ENCODE data around the gene ITGB2.
"Not testable (repeated sequence)": the region's sequence is repeated elsewhere in the genome, so short reads cannot be mapped to it uniquely, and the experiment has no call there.

The ITGB2 gene

DNA sequence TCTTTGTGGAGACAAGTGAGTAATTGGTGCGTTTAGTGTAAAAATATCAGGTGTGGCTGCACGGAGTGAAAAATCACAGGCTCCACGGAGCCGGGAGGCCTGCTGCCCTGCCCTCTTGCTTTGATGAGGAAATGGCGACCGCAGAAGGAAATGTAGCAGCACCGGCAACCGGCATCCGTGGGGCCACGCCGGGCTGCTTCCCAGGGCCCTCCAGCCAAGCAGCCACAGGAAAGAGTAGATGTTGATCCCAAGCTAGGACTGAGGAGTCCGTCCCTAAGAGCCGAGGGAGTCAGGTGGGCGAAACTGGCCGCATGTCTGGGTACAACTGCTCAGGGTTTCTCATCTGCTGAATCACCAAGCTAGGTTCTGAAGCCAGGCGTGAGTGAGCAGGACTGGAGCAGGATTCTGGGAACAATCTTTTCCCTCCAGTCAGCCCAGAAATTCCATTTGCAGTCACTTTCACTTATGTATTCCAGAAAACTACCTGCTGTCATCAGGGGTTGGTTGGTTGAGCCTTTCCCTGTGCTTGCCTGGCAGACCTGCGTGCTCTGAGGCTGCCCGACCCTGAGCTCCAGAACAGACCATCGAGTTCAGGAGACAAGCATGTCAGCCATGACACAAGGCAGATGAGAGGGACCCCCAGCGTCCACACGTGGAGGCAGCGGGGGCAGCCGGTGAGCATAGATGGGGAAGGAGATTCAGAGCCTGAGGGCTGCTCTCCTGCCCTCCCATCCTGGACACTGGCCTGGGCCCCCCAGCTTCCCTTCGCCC is 5.8 kb upstream of the ITGB2 start:
- no peak for DNase-seq (ENCODE audit: low read depth in 3 of 3)

DNA sequence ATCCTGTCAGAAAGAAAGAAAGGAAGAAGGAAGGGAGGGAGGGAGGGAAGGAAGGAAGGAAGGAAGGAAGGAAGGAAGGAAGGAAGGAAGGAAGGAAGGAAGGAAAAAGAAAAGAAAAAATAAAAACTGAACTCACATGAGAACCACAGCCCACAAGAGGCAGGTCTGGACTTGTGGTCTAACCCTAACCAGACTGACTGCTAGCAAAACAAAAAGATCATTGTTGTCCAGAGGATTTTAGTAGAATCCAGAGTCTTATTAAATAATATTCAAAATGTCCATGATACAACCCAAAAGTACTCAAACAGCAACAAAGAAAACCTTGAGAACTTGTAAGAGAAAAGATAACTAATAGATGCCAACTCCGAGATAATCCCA is 4.7 kb upstream of the ITGB2 start:
- no peak for DNase-seq (ENCODE audit: low read depth in 3 of 3)

DNA sequence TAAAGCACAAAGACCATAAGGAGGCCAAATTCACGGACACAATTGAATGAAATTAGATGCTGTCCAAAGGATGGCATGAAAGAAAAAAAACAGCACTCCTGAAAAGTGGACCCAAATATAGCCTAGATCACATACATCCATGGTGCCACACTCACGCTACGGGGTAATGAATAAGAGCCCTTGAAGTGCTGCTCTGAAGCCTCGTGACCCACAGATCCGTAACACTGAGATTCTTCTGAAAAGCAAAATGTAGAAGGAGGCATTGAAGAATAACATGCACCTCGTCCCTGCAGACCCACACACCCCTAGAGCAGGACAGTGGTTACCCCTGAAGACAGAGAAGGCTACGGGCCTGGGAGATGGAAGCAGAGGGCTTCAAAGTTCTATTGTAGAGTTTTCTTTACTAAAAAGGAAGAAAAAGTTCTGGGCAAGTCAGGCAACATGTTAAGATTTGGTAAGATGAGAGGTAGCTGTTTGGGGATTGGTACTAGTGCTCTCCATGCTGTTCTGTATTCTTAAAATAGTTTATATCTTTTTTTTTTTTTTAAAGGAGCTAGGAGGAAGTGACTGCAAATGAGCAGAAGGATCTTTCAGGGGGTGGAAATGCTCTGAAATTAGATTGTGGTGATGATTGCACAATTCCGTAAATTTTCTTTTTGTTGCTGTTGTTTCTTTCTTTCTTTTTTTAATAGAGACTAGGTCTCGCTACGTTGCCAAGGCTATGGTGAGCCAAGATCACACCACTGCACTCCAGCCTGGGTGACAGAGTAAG is 4.1 kb upstream of the ITGB2 start:
- no peak for DNase-seq (ENCODE audit: low read depth in 3 of 3)

DNA sequence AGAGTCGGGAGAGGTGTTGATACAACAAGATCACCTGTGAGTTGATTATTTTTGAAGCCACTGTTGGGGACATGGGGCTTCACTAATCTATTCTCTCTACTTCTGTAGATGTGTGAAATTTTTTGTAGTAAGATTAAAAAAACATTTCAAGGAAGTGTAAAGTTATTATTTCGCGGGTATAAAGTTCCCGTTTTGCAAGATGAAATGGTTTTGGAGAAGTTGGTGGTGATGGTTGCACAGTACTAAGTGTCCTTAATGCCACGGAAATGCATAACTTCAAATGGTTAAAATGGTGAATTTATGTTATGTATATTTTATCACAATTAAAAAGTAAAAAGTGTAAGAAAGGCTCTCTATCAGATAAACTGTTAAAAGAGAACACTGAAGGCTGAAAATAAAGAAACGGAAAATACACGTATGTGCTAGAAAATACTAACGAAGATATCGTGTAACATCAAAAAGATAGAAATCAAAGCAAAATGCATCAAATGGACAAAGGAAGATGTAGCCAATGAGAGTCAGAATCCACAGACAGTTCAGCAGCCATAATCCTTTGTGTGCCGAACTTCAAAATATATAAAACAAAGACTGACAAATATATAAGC is 2.9 kb upstream of the ITGB2 start:
- DNase-seq (ENCODE audit: low read depth in 3 of 3): no peak

DNA sequence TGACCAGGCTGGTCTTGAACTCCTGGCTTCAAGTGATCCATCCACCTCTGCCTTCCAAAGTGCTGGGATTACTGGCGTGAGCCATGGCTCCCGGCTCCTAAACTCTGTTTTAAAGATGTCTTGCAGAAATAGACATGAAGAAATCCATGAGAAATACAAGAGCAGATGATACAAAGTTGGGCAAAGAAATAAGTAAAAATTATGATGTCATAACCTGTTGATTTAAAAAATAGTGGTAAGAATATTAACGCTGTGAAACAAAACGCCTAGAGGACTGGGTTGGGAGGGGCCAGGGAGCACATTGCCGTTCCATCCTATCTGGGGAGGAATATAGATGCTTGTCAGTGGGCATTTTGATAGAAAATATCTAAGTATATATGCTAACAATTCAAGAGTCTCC is 1.2 kb upstream of the ITGB2 start:
- no peak for DNase-seq (ENCODE audit: low read depth in 3 of 3)

DNA sequence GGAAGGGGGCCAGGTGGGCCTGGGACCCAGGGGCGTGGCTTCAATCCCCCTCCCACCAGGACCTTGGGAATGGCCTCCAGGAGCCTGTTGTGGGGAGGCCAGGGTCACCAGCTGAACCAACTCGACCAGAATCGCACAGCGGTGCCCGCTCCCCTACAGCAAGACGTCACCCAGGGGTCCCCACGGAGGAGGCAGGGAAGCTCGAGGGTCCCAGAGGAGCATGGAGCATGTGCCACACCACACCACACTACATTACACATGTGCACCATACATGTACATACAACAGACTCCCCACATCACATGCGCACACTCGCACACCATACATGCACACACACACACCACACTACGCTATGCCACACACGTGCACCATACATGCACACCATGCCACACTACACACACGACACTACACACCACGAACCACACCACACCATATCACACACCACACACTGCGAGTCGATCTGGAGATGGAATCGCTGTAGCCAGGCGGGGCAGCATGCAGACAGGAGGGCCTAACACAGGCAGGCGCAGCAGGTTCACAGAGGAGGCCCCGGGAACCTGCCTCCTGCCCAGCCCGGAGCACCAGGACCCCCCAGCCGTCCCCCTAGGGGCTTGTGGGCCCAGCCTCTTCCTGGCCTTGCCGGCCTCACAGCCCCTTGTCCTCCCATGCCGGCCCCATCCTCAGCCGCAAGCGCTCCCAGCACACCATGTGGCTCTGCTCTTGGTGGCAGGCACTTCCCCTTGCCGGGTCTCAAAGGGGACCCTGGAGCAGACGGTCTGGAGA is 596 bp downstream of the ITGB2 start:
- no peak for DNase-seq (ENCODE audit: low read depth in 3 of 3)

DNA sequence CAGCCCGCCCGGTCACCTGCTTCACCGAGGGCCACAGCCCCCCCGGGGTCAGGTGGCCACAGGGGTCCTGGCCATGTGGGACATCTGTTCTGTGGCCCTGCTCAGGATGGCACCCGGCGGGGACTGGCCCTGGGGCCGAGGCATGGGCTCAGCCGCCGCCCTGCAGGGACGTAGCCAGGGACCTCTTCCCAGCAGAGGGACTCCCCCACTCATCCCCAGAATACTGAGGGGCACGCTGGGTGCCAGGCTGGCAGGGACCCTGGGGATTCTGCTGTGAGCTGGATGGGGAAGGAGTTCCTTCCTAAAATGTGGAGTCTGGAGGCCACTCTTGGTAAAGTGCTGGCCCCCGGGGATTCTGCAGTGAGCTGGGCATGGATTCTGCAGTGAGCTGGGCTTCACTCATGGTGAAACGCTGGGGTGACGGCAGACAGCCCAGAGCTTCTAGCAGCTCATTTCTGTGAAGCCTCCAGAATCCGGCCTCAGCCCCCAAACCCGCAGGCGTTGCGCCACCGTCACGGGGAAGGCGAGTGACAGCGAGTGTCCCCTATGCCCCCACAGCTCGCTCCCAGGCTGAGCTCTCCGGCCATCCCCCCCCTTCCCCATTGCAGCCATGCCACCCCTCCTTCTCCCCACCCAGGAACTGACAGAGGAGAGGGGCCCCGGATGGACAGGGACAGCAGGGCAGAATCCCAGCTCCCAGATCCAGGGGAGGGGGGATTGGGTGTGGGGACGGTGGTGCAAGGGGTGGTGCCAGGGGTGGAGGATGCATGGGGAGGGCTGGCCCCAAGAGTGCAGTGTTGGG is 1.4 kb downstream of the ITGB2 start:
- no peak for DNase-seq (ENCODE audit: low read depth in 3 of 3)

DNA sequence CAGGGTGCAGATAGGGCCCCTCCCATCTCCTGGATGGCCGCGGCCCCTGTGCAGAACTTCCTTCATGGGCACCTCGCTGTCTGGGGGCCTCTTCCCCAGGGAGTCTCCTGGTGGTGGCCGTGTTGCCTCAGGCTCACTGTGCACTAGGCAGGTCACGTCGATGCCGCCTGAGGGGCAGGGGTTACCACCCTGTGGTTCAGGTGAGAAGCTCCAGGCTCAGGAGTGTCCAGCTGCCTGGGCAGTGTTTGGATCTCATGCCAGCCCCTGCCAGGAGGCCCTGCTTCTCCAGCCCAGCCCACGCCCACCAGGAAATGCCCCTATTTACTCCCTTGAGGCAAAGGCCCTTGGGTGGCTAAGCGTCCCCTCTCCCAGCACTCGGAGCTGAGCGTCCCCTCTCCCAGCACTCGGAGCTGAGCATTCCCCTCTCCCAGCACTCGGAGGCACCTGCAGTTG is 2.1 kb downstream of the ITGB2 start:
- DNase-seq (ENCODE audit: low read depth in 3 of 3): no peak

DNA sequence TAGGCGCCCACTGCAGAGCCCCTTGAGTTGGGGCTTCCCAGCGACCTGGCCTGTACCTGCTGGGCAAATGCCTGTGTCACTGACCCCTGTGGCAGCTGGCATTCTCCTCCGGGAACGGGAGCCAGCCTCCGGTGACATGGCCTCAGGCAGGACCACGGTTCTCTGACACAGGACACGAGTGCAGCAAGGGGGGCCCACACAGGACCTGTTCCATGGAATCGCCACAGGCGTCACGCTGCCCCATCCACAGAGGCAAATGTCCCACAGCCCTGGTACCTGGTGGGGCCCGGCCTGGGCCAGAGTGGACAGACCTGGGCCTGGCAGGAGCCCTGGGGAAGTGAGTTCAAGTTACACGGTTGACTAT is 2.6 kb downstream of the ITGB2 start:
- DNase-seq (ENCODE audit: low read depth in 3 of 3): no peak

DNA sequence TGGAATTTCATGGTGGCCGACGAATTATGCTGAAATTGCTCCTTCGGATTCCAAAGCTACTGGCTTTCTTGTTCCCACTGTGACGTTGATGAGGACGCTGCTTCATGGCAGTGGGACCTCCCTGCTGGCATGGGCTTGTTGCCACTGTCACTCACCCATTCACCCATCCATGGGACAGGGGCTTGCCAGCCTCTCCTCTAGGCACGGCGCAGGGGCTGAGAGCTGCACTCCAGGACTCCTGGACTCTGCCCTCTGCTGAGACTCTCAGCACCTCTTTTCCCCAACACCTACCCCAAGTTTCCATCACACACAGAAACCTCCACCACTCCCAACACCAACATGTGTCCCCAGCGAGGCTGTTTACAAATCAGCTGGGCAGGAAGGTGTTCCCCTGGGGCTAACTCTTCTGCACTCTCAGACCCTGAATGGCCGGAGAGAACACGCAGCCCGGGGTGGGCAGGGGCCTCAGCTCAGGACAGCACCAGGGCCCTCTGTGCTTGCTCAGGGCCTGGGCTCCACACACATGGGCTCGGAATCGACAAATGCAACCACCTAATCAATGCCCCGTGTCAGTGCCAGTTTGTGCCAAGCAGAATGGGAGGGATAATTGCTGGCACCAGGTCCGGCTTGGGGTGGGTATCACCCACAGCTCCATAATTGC is 3.1 kb downstream of the ITGB2 start:
- DNase-seq (ENCODE audit: low read depth in 3 of 3): no peak

DNA sequence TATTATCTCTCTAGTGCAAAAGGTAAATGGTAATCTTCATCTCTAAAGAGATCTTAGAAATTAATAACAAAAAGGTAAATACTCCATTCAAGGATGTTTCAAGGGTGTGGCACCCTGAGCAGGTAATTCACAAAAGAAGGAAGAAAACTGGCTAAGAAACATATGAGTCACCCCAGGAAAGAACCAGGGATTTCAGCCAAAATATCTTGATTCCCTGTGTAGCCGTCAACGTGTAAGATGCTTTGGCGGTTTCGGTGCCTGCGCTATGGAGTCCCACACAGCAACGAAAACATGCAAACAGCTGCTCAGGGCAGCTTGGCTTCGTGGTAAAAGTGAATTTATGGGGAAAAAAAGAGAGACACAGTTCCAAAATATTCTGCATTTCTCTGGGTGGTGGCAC is 3.7 kb downstream of the ITGB2 start:
- no peak for DNase-seq (ENCODE audit: low read depth in 3 of 3)

DNA sequence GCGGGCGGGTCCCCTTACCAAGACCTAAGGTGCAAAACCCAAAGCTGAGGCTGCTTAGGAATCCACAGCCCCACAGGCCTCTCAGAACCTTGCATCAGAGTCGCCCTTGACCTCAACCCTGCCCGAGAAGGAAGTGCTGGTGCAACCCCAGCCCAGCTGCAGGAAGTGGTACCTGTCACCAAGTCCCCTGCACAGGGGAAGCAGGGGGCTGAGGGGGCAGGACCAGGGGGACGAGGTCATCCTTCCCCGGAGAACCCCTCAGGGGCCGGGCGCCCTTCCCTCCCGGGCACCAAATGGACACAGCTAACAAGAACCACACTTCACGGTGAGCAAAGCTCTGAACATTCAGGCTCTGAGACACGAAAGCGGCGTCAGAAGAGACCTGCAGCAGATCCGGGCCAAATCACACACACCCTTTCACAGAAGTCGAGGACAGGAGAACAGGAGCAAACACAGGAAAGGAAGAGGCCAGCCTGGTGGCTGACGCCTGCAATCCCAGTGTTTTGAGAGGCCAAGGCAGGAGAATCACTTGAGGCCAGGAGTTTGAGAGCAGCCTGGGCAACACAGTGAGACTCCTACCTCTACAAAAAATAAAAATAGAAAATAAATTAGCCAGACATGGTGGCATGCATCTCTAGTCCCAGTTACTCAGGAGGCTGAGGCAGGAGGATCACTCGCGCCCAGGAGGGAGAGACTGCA is 6.4 kb downstream of the ITGB2 start:
- peak in 1 of 3 donors; percentile 35 for DNase-seq (ENCODE audit: low read depth in 3 of 3)

DNA sequence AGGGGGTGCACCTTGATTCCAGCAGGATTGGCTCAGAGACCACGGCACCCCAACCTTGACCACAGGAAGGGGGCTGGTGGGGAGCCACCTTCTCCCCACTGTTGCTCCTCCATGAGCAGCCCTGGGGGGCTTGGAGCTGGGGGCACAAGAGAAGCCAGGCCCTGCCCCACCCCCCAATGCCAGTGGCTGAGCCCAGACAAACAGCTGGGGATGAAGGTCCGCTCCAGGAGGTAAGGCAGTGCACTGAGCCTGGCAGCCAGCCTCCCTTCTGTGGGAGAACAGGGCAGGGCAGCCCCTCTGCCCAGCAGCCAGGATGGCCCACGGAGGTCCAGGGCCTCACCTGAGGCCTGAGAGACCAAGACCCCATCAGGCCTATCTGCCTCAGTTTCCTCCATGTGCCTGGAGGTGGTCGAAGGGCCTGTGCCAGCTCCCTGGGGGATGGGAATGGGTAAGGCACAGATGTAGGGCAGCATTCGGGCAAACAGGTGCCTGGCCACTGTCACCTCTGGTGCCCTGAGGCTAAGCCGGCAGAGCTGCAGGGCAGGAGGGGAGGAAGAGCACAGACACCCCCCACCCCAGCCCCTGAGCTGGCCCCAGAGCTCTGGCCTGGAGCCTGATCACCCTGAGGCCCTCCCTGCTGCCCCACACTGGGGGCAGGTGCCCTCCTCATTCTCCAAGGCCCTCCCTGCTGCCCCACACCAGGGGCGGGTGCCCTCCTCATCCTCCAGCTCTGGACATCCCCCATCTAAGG is 7.1 kb downstream of the ITGB2 start:
- no peak for DNase-seq (ENCODE audit: low read depth in 3 of 3)

DNA sequence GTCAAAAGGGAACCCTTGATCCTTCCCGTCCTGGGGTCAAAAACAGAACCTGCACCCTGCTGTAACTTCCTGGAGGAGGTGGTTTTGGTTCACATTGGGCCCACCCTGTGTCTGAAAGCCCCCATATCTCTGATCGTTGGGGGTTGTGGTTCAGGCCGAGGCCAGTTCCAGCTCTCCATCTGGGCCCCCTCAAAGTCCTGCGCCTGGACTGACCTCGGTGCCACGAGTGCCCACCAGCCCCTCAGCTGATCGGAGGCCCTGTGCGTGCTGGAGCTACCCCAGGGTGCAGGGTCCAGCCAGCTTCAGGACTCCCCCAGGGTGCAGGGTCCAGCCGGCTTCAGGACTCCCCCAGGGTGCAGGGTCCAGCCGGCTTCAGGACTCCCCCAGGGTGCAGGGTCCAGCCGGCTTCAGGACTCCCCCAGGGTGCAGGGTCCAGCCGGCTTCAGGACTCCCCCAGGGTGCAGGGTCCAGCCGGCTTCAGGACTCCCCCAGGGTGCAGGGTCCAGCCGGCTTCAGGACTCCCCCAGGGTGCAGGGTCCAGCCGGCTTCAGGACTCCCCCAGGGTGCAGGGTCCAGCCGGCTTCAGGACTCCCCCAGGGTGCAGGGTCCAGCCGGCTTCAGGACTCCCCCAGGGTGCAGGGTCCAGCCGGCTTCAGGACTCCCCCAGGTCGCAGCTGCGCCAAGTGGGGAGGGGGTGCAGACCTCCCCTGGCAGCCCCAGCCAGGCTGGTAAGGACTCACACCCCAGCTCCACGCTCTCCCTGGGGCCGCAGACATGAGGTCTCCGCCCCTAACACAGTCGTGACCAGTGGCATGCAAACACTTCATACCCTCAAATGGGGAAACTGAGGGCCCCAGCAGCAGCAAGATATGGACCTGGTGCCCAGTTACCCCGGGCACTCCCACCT is 7.9 kb downstream of the ITGB2 start:
- DNase-seq (ENCODE audit: low read depth in 3 of 3): not testable (repeated sequence)

DNA sequence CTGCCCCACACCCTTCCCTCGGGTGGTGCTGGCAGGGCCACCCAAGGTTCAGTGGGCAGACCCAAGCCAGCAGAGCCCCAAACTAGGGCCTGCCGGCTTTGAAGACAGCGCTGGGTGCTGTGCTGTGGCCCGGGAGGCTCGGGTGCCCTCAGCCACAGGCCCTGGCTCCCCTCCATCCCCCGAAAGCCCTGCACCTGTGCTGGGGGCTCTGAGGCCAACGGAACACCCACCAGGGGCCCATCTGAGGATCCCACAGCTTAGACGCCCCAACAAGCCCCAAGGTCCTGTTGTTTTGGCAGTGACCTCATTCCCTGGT is 8.6 kb downstream of the ITGB2 start:
- no peak for DNase-seq (ENCODE audit: low read depth in 3 of 3)

DNA sequence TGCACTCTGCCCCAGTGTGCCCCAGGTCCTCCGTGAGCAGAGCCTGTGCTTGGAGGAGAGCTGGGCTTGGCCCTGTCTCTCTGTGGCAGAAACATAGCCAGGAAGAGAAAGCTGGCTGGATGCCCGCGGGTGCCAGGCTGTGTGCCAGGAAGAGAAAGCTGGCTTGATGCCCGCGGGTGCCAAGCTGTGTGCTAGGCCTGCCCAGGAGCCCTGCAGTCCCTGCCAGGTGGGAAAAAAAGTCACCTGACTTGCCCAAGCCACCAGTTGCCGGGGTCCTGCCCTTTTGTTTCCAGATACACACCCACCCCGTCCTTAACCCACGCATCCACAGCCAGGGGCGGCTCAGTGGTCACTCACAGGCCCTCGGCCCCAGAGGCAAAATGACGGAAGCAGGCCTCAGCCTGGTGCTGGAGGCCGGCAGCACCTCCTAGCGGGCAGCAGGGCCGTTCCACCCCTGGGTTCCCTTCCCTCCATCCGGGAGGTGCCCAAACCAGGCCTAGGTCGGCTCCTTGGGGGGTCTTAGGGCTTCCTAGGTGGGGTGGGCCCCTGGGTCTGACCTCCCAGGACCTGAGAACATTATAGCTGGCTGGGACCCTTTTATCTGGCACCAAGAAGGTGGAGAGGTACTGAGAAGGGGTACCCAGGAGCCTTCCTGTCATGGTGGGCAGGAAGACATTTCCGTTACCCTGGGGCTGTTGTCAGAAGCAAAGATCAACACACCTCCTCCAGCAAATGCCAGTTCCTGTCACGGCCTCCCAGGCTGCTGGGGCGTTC is 9.1 kb downstream of the ITGB2 start:
- DNase-seq (ENCODE audit: low read depth in 3 of 3): peak in 1 of 3 donors; percentile 41

DNA sequence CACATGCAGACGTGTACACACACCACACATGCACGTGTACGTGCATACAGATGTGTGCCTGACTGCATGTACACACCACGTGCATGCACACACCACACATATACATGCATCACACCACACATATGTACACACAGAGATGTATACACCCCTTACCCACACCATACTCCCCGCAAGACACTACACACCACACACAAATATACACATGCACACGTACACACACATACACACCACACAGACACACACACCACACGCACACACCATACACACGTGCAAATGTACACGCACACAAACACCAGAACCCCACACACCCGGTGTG is 9.7 kb downstream of the ITGB2 start:
- no peak for DNase-seq (ENCODE audit: low read depth in 3 of 3)
